PC-9 (cell line): Measurements from ENCODE around the gene HPCAL4.

Experiments used
- EZH2 ChIP-seq: fragments of 200-600 bp; sonication (generic); IDR thresholded peaks from 2 replicates; pipeline ENCODE4 v1.8.0; 2017; ENCODE audit warnings: antibody characterized with exemption, low read depth
- TF ChIP-seq, protein P1 (sequence below): fragments of 200-600 bp; sonication (generic); conservative IDR thresholded peaks from 2 replicates; pipeline ENCODE4 v1.6.1; 2017; ENCODE audit warnings: mixed run types, antibody characterized with exemption, mild to moderate bottlenecking, moderate library complexity

DNA sequence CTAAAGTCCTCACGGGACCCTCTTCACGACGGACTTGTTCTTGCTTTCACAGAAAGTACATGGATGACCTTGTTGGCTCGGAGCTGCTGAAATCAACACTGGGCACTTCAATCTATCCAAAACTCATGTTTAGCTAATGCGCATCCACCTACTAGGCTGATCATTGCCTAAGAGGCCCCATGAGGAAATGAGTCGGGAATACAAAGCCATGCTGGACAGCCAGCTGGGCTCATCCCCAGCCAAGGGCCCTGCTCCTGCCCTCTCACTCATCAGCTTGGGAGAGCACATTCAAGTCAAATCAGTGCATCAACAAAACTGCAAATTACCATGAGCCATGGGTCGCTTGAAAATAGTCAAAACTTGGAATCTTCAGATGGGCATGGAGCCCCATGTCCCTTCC is 36.9 kb downstream of the HPCAL4 start:
- TF ChIP-seq, protein P1, sequence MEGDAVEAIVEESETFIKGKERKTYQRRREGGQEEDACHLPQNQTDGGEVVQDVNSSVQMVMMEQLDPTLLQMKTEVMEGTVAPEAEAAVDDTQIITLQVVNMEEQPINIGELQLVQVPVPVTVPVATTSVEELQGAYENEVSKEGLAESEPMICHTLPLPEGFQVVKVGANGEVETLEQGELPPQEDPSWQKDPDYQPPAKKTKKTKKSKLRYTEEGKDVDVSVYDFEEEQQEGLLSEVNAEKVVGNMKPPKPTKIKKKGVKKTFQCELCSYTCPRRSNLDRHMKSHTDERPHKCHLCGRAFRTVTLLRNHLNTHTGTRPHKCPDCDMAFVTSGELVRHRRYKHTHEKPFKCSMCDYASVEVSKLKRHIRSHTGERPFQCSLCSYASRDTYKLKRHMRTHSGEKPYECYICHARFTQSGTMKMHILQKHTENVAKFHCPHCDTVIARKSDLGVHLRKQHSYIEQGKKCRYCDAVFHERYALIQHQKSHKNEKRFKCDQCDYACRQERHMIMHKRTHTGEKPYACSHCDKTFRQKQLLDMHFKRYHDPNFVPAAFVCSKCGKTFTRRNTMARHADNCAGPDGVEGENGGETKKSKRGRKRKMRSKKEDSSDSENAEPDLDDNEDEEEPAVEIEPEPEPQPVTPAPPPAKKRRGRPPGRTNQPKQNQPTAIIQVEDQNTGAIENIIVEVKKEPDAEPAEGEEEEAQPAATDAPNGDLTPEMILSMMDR = no peak
- TF ChIP-seq EZH2 = no peak
